Fibroblast of pulmonary artery (primary cell): ENCODE measurements around the gene ALKAL2.
"Not testable (repeated sequence)": the region's sequence is repeated elsewhere in the genome, so short reads cannot be mapped to it uniquely, and the experiment has no call there.

Experiments
- DNase-seq: peaks from one replicate; pipeline ENCODE4 v3.0.0-alpha.2; 2010; ENCODE audit warnings: low read depth
- H3K4me3 ChIP-seq: replicated peaks from 2 replicates; pipeline ENCODE4 v1.5.1; 2011; ENCODE audit warnings: low read depth, mild to moderate bottlenecking, control low read depth, low read length, moderate library complexity
- TF ChIP-seq, protein P1 (sequence below): IDR thresholded peaks from 2 replicates; pipeline ENCODE4 v1.5.1; 2011; ENCODE audit warnings: mild to moderate bottlenecking, control low read depth, low read length, inconsistent platforms; ENCODE audit errors: missing control alignments

ALKAL2 gene, protein sequence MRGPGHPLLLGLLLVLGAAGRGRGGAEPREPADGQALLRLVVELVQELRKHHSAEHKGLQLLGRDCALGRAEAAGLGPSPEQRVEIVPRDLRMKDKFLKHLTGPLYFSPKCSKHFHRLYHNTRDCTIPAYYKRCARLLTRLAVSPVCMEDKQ

DNA sequence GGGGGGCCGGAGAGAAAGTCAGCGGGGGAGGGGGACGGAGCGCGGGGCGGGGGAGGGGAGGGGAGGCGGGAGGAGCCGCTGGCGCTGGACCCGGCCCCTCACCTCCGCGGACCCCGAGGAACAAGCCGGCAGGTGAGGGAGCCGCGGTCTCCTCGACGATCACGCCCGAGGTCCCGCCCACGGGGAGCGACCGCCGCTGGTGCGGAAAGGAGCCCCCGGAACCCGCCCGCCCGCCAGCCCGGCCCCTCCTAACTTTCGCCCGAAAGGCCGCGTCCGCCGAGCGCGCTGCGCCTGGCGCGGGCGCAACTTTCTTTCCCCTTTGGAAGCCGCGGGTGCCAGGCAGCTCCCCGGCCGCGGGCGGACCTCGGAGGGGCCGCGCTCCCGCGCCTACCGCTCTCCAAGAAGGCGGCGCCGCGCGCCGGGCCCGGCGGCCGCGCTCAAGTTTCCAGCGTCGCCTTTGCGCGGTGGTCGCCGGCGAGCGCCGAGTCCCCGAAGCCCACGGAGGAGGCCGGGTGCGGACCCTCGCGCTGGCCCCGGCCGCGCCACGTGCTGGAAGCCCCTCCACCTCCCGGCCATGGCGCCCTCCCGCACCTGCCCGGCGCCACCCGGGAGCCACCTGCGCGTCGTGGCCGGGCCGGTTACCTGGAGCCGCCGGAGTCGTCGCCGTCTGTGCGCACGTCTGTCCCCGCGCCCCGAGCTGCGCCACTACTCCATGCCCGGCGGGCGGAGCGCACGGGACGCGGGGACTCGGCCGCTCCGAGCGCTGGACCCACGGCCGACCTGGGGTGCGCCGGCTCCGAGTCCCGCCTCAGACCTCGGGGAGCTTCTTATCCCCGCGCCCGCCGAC, at the start of gene ALKAL2:
ALKAL2 (minus strand) TSS at position 181 of the 847 bp plus-strand sequence. CDS start 256 bp downstream, outside the sequence.
- H3K4me3 ChIP-seq, result peak within 1 kb of the TSS; percentile 12
- TF ChIP-seq, protein P1, sequence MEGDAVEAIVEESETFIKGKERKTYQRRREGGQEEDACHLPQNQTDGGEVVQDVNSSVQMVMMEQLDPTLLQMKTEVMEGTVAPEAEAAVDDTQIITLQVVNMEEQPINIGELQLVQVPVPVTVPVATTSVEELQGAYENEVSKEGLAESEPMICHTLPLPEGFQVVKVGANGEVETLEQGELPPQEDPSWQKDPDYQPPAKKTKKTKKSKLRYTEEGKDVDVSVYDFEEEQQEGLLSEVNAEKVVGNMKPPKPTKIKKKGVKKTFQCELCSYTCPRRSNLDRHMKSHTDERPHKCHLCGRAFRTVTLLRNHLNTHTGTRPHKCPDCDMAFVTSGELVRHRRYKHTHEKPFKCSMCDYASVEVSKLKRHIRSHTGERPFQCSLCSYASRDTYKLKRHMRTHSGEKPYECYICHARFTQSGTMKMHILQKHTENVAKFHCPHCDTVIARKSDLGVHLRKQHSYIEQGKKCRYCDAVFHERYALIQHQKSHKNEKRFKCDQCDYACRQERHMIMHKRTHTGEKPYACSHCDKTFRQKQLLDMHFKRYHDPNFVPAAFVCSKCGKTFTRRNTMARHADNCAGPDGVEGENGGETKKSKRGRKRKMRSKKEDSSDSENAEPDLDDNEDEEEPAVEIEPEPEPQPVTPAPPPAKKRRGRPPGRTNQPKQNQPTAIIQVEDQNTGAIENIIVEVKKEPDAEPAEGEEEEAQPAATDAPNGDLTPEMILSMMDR, result no peak
- DNase-seq, result peak; percentile 10

GRCh38 chr2:336949-337348, 49.1 kb upstream of the ALKAL2 start:
- not testable (repeated sequence) for H3K4me3 ChIP-seq, DNase-seq

DNA sequence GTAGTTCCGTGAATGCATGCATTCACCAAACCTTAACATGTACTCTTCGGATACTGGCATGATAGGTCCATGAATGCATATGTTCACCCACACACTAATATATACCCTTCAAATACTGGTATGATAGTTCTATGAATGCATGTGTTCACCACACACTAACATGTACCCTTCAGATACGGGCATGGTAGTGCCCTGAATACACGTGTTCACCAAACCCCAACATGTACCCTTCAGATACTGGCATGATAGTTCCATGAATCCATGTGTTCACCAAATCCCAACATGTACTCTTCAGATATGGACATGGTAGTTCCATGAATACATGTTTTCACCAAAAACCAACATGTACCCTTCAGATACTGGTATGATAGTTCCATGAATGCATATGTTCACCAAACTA, 48.5 kb upstream of the ALKAL2 start:
- no peak overlapping the region for H3K4me3 ChIP-seq

GRCh38 chr2:332592-332991, 44.7 kb upstream of the ALKAL2 start:
- no peak for DNase-seq
- TF ChIP-seq, protein P1, result no peak
- H3K4me3 ChIP-seq, result no peak overlapping the region

More for the DNA sequence above, 48.5 kb upstream of the ALKAL2 start:
- DNase-seq, result no peak
- TF ChIP-seq, protein P1, result no peak

DNA sequence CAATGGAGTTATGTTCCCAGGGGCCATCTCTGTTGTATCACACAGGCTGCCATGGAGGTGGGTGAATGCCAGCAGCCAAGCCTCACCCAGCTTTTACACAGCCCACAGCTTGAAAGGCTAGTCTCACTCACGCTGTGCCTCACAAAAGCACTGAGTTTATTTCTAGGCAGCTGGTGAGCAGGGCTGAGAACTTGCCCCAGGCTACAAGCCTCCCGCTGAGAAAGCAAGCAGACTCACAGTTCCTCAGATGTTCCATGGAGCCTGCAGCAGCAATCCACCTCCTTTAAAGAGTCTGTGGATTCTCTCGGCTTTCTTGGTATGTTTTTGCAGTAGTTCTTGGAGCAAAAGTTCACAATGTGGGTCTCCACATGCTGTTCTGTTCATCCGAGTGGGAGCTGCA, 40.9 kb upstream of the ALKAL2 start:
- no peak for DNase-seq
- TF ChIP-seq, protein P1, result no peak
- H3K4me3 ChIP-seq, result no peak overlapping the region

DNA sequence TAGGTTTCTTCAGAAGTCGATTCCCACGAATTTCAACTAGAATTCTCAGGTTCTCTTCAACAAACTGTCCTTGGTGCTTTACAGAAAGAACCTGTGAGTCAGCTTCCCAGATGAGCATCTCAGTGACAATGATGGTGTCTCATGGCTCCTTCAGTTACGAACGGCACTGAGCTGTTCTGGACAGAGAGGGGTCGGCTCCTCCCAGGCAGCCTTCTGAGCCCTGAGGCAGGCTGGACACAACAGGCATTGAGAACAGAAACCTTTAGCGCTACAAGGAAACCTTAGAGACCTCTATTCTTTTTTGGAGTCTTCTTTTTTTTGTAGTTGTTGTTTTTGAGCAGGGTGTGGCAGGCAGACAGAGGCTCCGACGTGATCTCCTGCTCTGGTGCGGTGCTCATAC, 35.1 kb upstream of the ALKAL2 start:
- no peak overlapping the region for H3K4me3 ChIP-seq
- DNase-seq, result no peak
- TF ChIP-seq, protein P1, result no peak

DNA sequence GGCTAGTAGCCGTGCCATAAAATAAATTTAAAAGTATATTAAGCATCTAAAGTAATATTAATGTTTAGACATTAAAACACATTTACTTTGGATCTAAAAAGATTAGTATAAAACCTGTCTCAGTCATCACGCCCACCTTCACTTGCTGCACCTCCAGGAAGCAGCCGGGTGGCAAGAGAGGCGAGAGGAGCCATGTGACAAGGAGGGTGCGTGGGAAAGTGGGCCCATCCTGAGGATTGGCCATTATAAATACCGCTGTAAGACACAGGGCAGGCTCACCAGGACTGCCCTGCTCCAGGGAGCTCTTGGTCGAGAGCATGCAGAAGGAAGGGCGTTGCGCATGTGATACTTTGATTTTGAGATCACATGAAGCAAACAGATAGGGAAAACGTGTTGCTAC, 34.4 kb upstream of the ALKAL2 start:
- TF ChIP-seq, protein P1, result no peak
- no peak for DNase-seq
- no peak overlapping the region for H3K4me3 ChIP-seq
